ENCODE data around the gene CLRN1.

- TF ChIP-seq CTCF (IDR thresholded peaks at IDR 0.05 in 8 of 11, conservative IDR thresholded peaks at IDR 0.05 in 3 of 11), result no peak
- no peak for TF ChIP-seq POLR2AphosphoS5 (IDR thresholded peaks at IDR 0.05)
- TF ChIP-seq POLR2A (IDR thresholded peaks at IDR 0.05), result no peak
Observed at GRCh38 chr3:150897592-150897991, 74.9 kb downstream of the CLRN1 start.
